ENCODE data around the gene DIP2A. TPM values are rescaled to one million over a fixed set of nuclear protein-coding genes. Genes with fewer than 3 reads are reported as not detected.

Gene DIP2A
- polyA plus RNA-seq, 3 donors, result 4.6 to 55.4 (median 6.1) TPM

DNA sequence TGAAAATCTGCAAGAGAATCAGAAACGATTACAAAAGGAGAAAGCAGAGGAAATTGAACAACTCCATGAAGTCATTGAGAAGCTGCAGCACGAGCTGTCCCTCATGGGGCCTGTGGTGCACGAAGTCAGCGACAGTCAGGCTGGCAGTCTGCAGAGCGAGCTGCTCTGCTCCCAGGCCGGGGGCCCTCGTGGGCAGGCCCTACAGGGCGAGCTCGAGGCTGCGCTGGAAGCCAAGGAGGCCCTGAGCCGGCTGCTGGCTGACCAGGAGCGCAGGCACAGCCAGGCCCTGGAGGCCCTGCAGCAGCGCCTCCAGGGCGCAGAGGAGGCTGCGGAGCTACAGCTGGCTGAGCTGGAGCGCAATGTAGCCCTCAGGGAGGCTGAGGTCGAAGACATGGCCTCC is 47.5 kb upstream of the DIP2A start:
- Mint-ChIP-seq H3K27ac (no peak overlapping the region), H3K27me3 (ENCODE audit: low read depth in 3 of 3) (peaks cover 0 to 1% (median 0%) of the 10 kb centered on the region in 3 donors), H3K36me3 (peaks cover 48 to 77% of the 10 kb centered on the region in 2 donors), H3K9me3 (no peaks in the 10 kb centered on the region), H3K4me1 (no peaks in the 10 kb centered on the region), H3K4me3 (no peak overlapping the region)
- Histone ChIP-seq H3K27ac (ENCODE audit: low read depth in 1 of 2, low read length in 2 of 2) (no peak overlapping the region), H3K36me3 (replicated peaks in 1 of 2; ENCODE audit: control insufficient read depth in 1 of 2, insufficient read depth in 2 of 2, low read length in 2 of 2) (peaks cover 37 to 77% of the 10 kb centered on the region in 2 donors), H3K27me3 (ENCODE audit: control insufficient read depth in 2 of 2, insufficient read depth in 2 of 2, low read length in 2 of 2) (no peaks in the 10 kb centered on the region), H3K9ac (ENCODE audit: insufficient read depth, low read length, poor library complexity, severe bottlenecking) (no peak overlapping the region), H3K4me2 (replicated peaks; ENCODE audit: extremely low read depth, low read length, poor library complexity, severe bottlenecking) (no peak overlapping the region), H2AFZ (ENCODE audit: insufficient read depth, low read depth, low read length, poor library complexity, severe bottlenecking) (no peak overlapping the region), H4K20me1 (ENCODE audit: insufficient read depth, low read length) (no peaks in the 10 kb centered on the region), H3K79me2 (ENCODE audit: insufficient read depth, low read length) (no peaks in the 10 kb centered on the region), H3K4me1 (ENCODE audit: control insufficient read depth in 1 of 2, insufficient read depth in 2 of 2, low read length in 2 of 2) (no peaks in the 10 kb centered on the region), H3K9me3 (replicated peaks in 1 of 2; ENCODE audit: control insufficient read depth in 1 of 2, insufficient read depth in 1 of 2, low read length in 2 of 2) (no peaks in the 10 kb centered on the region), H3K4me3 (replicated peaks in 1 of 3; ENCODE audit: low read depth in 2 of 3, low read length in 3 of 3) (no peak overlapping the region)
- intact Hi-C loops (cut with micrococcal nuclease), result no loop called here
- WGBS (ENCODE audit: insufficient coverage), result 94% methylated on average over 17 of the region's 17 CpGs
- TF ChIP-seq, protein P1, sequence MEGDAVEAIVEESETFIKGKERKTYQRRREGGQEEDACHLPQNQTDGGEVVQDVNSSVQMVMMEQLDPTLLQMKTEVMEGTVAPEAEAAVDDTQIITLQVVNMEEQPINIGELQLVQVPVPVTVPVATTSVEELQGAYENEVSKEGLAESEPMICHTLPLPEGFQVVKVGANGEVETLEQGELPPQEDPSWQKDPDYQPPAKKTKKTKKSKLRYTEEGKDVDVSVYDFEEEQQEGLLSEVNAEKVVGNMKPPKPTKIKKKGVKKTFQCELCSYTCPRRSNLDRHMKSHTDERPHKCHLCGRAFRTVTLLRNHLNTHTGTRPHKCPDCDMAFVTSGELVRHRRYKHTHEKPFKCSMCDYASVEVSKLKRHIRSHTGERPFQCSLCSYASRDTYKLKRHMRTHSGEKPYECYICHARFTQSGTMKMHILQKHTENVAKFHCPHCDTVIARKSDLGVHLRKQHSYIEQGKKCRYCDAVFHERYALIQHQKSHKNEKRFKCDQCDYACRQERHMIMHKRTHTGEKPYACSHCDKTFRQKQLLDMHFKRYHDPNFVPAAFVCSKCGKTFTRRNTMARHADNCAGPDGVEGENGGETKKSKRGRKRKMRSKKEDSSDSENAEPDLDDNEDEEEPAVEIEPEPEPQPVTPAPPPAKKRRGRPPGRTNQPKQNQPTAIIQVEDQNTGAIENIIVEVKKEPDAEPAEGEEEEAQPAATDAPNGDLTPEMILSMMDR (IDR thresholded peaks at IDR 0.05), result no peak
- no peak for DNase-seq

DNA sequence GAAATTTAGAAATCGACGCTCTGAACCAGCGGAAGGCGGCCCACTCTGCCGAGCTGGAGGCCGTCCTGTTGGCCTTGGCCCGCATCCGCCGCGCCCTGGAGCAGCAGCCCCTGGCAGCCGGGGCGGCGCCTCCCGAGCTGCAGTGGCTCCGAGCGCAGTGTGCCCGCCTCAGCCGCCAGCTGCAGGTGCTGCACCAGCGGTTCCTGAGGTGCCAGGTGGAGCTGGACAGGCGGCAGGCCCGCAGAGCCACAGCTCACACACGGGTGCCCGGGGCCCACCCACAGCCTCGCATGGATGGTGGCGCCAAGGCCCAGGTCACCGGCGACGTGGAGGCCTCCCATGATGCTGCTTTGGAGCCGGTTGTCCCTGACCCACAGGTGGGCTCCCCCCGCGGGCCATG is 47.0 kb upstream of the DIP2A start:
- no peak overlapping the region for H3K4me2 ChIP-seq (replicated peaks; ENCODE audit: extremely low read depth, low read length, poor library complexity, severe bottlenecking)
- H3K9ac ChIP-seq (ENCODE audit: insufficient read depth, low read length, poor library complexity, severe bottlenecking), result no peak overlapping the region
- Mint-ChIP-seq H3K4me1 (no peaks in the 10 kb centered on the region), H3K27ac (peak overlapping the region in 1 of 7 donors; percentile 50), H3K36me3 (peaks cover 50 to 82% of the 10 kb centered on the region in 2 donors), H3K4me3 (no peak overlapping the region), H3K9me3 (no peaks in the 10 kb centered on the region), H3K27me3 (ENCODE audit: low read depth in 3 of 3) (peaks cover 0 to 1% (median 0%) of the 10 kb centered on the region in 3 donors)
- H3K79me2 ChIP-seq (ENCODE audit: insufficient read depth, low read length), result no peaks in the 10 kb centered on the region
- H3K4me1 ChIP-seq (ENCODE audit: control insufficient read depth in 1 of 2, insufficient read depth in 2 of 2, low read length in 2 of 2), result no peaks in the 10 kb centered on the region
- no peaks in the 10 kb centered on the region for H3K27me3 ChIP-seq (ENCODE audit: control insufficient read depth in 2 of 2, insufficient read depth in 2 of 2, low read length in 2 of 2)
- peaks cover 42 to 82% of the 10 kb centered on the region in 2 donors for H3K36me3 ChIP-seq (replicated peaks in 1 of 2; ENCODE audit: control insufficient read depth in 1 of 2, insufficient read depth in 2 of 2, low read length in 2 of 2)
- intact Hi-C loops (cut with micrococcal nuclease), result no loop called here
- no peak overlapping the region for H3K27ac ChIP-seq (ENCODE audit: low read depth in 1 of 2, low read length in 2 of 2)
- H2AFZ ChIP-seq (ENCODE audit: insufficient read depth, low read depth, low read length, poor library complexity, severe bottlenecking), result no peak overlapping the region
- TF ChIP-seq, protein P1 (IDR thresholded peaks at IDR 0.05), result no peak
- no peaks in the 10 kb centered on the region for H3K9me3 ChIP-seq (replicated peaks in 1 of 2; ENCODE audit: control insufficient read depth in 1 of 2, insufficient read depth in 1 of 2, low read length in 2 of 2)
- no peaks in the 10 kb centered on the region for H4K20me1 ChIP-seq (ENCODE audit: insufficient read depth, low read length)
- H3K4me3 ChIP-seq (replicated peaks in 1 of 3; ENCODE audit: low read depth in 2 of 3, low read length in 3 of 3), result no peak overlapping the region
- 98% methylated on average over 31 of the region's 31 CpGs for WGBS (ENCODE audit: insufficient coverage)
- no peak for DNase-seq
